Measurements from ENCODE around the gene BTBD17.

Gene BTBD17

DNA sequence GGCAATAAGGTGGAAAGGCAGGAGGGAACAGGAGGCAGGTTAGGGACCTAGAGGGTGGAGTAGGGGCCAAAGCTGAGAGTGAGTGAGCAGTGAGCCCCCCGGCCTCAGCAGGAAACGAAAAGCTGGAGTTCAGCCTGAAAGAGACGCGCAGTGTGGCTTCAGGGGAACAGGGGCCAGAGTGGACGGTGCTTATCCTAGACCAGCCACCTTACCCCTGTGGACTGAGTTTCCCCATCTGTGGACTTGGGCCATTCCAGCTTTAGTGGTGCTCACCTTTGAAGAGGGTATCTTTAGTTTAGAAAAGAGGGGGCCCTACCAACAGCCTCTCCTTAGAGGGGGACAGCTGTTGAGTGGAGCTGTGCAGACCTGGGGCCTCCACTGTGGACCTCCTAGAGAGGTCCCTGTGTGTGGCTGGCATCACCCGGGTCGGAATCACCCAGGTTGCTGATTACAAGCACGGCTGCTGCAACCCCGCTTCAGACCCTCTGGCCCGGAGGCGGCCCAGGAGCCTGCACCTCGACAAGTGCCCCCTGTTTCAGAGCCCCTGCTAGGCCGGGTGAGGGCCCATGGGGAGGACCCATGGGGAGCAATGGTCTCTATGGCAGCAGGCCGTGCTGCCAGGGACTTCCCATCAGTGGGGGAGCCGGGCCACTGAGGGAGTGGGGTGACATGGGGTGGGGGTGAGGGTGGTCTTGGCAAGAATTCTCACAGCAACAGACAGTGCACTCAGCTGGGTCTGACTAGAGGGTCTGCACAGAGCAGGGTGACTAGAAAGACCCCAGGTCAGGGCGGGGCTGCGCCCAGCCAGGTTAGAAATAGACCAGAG, 8.2 kb upstream of the BTBD17 start:
- TF ChIP-seq, protein P1, sequence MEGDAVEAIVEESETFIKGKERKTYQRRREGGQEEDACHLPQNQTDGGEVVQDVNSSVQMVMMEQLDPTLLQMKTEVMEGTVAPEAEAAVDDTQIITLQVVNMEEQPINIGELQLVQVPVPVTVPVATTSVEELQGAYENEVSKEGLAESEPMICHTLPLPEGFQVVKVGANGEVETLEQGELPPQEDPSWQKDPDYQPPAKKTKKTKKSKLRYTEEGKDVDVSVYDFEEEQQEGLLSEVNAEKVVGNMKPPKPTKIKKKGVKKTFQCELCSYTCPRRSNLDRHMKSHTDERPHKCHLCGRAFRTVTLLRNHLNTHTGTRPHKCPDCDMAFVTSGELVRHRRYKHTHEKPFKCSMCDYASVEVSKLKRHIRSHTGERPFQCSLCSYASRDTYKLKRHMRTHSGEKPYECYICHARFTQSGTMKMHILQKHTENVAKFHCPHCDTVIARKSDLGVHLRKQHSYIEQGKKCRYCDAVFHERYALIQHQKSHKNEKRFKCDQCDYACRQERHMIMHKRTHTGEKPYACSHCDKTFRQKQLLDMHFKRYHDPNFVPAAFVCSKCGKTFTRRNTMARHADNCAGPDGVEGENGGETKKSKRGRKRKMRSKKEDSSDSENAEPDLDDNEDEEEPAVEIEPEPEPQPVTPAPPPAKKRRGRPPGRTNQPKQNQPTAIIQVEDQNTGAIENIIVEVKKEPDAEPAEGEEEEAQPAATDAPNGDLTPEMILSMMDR (IDR thresholded peaks at IDR 0.05; ENCODE audit: low read depth, low read length, missing control alignments), result no peak
- in situ Hi-C loops (cut with HindIII; ENCODE audit: low sequenced_read_pairs), result no loop called here

DNA sequence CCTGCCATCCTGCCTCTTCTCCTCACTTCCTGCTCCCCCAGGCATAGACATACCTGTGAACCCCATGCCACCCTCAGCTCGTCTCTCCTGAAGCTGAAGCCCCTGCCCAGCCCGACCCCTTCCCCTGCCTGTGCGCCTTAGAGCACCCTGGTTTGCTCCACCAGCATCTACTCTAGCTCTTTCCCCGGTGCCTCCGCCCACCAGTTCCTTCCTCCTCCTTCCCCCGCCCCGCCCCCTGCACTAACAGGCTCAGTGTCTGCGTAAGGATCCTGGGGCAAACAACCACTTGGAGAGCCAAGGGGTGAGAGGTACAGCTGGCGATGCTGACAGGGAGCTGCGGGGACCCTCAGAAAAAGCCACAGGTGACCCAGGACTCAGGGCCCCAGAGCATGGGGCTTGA, 7.6 kb upstream of the BTBD17 start:
- DNase-seq (ENCODE audit: low read depth), result no peak
- no peak overlapping the region for H3K4me3 ChIP-seq (ENCODE audit: low read depth, low read length)
- in situ Hi-C loops (cut with HindIII; ENCODE audit: low sequenced_read_pairs), result no loop called here
- TF ChIP-seq, protein P1 (IDR thresholded peaks at IDR 0.05; ENCODE audit: low read depth, low read length, missing control alignments), result no peak

More for the DNA sequence above, 8.2 kb upstream of the BTBD17 start:
- DNase-seq (ENCODE audit: low read depth), result no peak
- H3K4me3 ChIP-seq (ENCODE audit: low read depth, low read length), result no peak overlapping the region

DNA sequence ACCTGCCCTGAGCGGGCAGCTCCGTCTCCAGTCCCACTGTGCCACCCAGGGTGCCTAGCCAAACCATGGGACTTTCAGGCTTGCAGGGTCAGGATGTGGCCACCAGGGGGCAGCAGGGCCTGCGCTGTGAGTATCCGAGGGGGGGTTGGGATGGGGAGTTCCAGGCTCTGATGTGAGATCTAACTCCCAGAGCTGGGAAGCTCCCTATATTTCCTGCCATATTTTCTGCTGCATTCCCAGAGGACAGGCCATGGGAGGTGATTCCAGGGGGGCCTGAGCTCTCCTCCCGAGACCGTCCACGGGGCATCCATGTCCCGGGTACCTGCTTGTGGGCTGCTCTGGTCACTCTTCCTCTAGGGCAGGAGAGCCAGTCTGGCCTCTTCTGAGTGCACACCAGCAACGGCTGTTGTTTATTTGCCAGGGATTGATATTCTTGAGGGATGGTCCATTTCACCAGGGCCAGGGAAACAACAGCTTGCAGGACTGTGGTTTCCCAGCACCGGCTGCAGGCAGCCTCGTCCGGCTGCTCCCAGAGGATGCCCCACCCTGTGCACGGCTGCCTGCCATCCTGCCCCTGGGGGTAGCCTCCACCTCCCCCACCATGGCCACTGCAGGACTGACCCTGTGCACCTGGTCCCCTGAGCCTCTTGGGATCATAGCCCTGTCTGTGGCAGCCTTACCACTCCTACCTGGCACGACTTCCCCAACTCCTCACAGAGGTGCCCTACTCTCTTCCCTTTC, 6.8 kb upstream of the BTBD17 start:
- no peak overlapping the region for H3K4me3 ChIP-seq (ENCODE audit: low read depth, low read length)
- peak; percentile 4 for DNase-seq (ENCODE audit: low read depth)
- TF ChIP-seq, protein P1 (IDR thresholded peaks at IDR 0.05; ENCODE audit: low read depth, low read length, missing control alignments), result peak; percentile 91
- in situ Hi-C loops (cut with HindIII; ENCODE audit: low sequenced_read_pairs), result no loop called here

DNA sequence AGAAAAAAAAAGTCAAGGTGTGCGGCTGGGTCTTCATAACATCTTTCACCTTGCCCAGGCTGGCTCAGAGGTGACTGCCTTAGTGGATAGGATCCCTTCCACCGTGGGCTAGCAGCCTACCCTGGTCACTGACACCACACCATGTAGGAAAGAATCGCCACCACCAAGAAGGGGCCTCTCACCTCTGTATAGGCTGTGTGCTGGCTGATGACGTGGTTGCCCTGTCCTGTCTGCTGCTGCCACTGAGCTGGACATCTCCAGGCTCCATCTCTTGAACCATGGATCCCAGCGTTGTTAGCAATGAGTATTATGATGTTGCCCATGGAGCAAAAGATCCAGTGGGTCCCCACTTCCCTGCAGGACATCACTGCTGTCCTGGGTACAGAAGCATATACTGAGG, 5.5 kb upstream of the BTBD17 start, which contains the start of gene GPR142:
Gene GPR142 (plus strand): TSS at position 301 of the 400 bp plus-strand sequence. CDS start 2,035 bp downstream, outside the sequence.
- H3K4me3 ChIP-seq (ENCODE audit: low read depth, low read length), result no peak within 1 kb of the TSS
- TF ChIP-seq, protein P1 (IDR thresholded peaks at IDR 0.05; ENCODE audit: low read depth, low read length, missing control alignments), result no peak

DNA sequence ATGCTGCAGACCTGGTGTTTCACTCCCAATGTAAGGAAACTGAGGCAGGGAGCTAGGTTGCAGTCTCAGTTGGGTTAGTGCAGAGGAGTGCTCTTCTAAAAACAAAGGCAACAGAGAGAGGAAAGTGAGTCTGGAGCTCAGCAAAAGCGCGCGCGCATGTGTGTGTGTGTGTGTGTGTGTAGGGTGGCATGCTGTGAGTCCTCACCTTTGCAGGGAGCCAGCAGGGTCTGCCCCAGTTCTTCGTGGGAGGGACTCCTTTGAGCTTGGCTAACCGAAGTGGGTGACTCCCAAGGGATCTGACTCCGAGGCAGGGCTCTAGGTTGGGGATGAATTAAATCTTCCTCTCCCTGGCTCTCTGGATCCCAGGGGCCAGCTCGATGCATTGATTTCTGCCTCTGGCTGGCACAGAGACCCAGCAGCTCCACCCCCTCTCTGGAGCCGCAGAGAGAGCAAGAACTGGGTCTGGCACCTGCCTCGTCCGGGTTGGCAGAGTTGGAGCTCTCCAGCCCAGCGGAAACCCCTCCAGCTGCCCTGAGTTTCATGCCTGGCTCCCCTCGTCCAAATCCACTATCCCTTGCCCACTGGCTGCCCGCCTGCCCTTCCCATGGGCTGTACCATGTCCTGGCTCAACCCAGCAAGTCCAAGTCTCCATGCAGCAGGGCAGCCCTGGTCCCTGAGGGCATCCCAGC, 1.3 kb upstream of the BTBD17 start:
- no peak overlapping the region for H3K4me3 ChIP-seq (ENCODE audit: low read depth, low read length)
- in situ Hi-C loops (cut with HindIII; ENCODE audit: low sequenced_read_pairs), result no loop called here
- DNase-seq (ENCODE audit: low read depth), result no peak
- TF ChIP-seq, protein P1 (IDR thresholded peaks at IDR 0.05; ENCODE audit: low read depth, low read length, missing control alignments), result no peak

More for the DNA sequence above, 5.5 kb upstream of the BTBD17 start, which contains the start of gene GPR142:
- in situ Hi-C loops (cut with HindIII; ENCODE audit: low sequenced_read_pairs), result no loop called here
- DNase-seq (ENCODE audit: low read depth), result no peak

DNA sequence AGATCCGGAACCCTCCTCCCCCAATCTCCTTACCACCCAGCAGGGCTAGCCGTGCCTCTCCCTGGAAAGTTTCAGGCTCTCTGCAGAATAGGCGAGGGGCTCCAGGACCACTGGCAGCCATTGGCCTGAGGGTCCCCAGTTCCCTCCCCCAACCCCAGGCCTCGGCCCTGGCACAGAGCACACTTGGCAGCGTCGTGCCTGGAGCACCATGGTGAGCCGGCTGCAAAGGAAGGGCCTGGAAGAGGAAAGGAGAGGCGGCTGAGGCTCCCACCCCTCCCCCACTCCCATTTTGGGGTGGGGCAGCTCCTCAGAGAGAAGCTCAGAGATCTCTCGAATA, 369 bp upstream of the BTBD17 start:
- no peak for DNase-seq (ENCODE audit: low read depth)
- TF ChIP-seq, protein P1 (IDR thresholded peaks at IDR 0.05; ENCODE audit: low read depth, low read length, missing control alignments), result no peak
- in situ Hi-C loops (cut with HindIII; ENCODE audit: low sequenced_read_pairs), result no loop called here
- H3K4me3 ChIP-seq (ENCODE audit: low read depth, low read length), result no peak overlapping the region
